ENCODE results near the gene CTNNA3.

DNA sequence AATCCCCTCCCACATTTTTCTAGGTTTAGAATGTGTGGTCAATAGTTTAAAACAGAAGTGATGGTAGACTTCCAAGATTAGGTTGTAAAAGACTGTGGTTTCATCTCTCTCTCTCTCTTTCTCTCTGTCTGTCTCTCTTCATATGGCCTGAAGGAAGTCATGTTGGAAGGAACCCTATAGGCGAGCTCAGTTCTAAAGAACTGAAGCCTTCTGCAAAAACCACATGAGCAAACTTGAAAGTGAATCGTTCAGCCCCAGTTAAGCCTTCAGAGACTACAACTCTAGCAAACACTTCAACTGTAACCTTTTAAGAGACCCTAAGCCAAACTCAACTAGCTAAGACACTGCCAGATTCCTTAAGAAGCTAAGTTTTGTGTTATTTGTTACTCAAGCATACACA, 1477.7 kb downstream of the CTNNA3 start:
- TF ChIP-seq, protein P1, sequence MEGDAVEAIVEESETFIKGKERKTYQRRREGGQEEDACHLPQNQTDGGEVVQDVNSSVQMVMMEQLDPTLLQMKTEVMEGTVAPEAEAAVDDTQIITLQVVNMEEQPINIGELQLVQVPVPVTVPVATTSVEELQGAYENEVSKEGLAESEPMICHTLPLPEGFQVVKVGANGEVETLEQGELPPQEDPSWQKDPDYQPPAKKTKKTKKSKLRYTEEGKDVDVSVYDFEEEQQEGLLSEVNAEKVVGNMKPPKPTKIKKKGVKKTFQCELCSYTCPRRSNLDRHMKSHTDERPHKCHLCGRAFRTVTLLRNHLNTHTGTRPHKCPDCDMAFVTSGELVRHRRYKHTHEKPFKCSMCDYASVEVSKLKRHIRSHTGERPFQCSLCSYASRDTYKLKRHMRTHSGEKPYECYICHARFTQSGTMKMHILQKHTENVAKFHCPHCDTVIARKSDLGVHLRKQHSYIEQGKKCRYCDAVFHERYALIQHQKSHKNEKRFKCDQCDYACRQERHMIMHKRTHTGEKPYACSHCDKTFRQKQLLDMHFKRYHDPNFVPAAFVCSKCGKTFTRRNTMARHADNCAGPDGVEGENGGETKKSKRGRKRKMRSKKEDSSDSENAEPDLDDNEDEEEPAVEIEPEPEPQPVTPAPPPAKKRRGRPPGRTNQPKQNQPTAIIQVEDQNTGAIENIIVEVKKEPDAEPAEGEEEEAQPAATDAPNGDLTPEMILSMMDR (conservative IDR thresholded peaks at IDR 0.05 in 1 of 2, IDR thresholded peaks at IDR 0.05 in 1 of 2; ENCODE audit: extremely low read depth in 1 of 2, insufficient read depth in 1 of 2, low read depth in 1 of 2, low read length in 2 of 2), result no peak
- TF ChIP-seq EZH2 (IDR thresholded peaks at IDR 0.05; ENCODE audit: borderline replicate concordance, low read length), result no peak

All from mammary epithelial cell (primary cell).